SU-DHL-6 (cell line): Measurements from ENCODE around the gene RCC2.

Experiments
- EZH2phosphoT487 ChIP-seq: fragments of 200-600 bp; sonication (generic), shearing (Covaris generic); conservative IDR thresholded peaks from 2 replicates; pipeline ENCODE4 v1.6.1; 2018; ENCODE audit warnings: mild to moderate bottlenecking, antibody characterized with exemption, low read length, moderate library complexity, mixed read lengths
- TF ChIP-seq, protein P1 (sequence below): fragments of 200-600 bp; sonication (generic); IDR thresholded peaks from one replicate; pipeline ENCODE4 v1.5.1; 2017; ENCODE audit warnings: antibody characterized with exemption, mild to moderate bottlenecking, low read length, moderate library complexity; ENCODE audit not compliant: insufficient read depth, poor library complexity, severe bottlenecking

DNA sequence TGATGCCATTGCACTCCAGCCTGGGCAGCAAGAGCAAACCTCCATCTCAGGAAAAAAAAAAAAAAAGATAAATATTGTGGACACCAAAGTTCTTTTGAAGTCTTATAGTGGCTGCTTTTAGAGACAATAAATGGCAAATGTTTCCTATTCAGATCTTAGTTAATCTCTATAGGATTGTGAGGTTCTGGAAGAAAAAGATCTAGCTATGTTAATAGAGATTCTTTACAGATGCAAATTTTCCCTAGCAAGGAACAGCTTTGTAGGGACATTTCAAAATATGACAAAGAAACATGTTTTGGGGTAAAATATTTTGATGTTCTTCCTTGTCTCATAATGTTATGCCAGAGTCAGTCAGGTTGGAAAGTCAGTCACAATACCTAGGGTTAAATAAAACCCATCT, 24.5 kb upstream of the RCC2 start:
- TF ChIP-seq, protein P1, sequence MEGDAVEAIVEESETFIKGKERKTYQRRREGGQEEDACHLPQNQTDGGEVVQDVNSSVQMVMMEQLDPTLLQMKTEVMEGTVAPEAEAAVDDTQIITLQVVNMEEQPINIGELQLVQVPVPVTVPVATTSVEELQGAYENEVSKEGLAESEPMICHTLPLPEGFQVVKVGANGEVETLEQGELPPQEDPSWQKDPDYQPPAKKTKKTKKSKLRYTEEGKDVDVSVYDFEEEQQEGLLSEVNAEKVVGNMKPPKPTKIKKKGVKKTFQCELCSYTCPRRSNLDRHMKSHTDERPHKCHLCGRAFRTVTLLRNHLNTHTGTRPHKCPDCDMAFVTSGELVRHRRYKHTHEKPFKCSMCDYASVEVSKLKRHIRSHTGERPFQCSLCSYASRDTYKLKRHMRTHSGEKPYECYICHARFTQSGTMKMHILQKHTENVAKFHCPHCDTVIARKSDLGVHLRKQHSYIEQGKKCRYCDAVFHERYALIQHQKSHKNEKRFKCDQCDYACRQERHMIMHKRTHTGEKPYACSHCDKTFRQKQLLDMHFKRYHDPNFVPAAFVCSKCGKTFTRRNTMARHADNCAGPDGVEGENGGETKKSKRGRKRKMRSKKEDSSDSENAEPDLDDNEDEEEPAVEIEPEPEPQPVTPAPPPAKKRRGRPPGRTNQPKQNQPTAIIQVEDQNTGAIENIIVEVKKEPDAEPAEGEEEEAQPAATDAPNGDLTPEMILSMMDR, result no peak
- TF ChIP-seq EZH2phosphoT487, result no peak
